Measurements from ENCODE around the gene ZNF529.

Gene ZNF529

GRCh38 chr19:36508325-36508724, 64.8 kb downstream of the ZNF529 start:
- DNase-seq, result no peak

GRCh38 chr19:36501973-36502372, 71.1 kb downstream of the ZNF529 start:
- DNase-seq, result no peak

DNA sequence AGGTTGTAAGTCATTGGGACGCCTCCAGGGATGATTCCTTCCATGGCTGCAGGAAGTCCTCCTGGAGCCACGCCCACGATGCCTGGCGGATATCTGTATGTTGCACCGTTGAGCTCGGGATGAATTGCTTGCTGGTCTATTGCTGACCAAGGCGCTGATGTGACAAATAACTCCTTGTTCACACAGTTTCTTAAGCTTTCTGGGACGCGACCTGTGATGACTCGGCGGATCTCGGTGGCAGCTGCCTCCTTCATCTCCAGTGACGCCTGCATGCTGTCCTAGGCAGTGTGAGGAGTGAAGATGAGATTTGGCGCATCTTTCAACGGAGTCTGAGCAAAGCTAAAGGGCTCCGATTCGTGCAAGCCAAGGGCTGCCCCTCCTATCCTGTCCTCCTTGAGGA, 76.1 kb downstream of the ZNF529 start:
- no peak for DNase-seq
